Transverse colon (tissue), 4 donors: ENCODE measurements around the gene FADD. TPM values are rescaled to one million over a fixed set of nuclear protein-coding genes. Genes with fewer than 3 reads are reported as not detected.

Experiments
- DNase-seq: peaks from one replicate; pipeline ENCODE4 v3.0.0-alpha.2; 2019
- H3K27ac ChIP-seq, 4 donors: fragments of 200-600 bp; sonication (generic); 2 replicates each; pipeline ENCODE4 v1.5.1; 2016 to 2018; ENCODE audit warnings: inconsistent platforms in 4 of 4
- H3K27me3 ChIP-seq: fragments of 200-600 bp; sonication (generic); 2 replicates; pipeline ENCODE4 v1.5.1; 2017; ENCODE audit warnings: inconsistent platforms
- H3K36me3 ChIP-seq, 4 donors: fragments of 200-600 bp; sonication (generic); 2 replicates each; pipeline ENCODE4 v1.5.1; 2017 to 2019; ENCODE audit warnings: inconsistent platforms in 4 of 4
- H3K4me1 ChIP-seq, 4 donors: fragments of 200-600 bp; sonication (generic); 2 replicates each; pipeline ENCODE4 v1.5.1; 2017 to 2020; ENCODE audit warnings: inconsistent platforms in 4 of 4
- H3K4me3 ChIP-seq, 4 donors: fragments of 200-600 bp; sonication (generic); 1 replicate in 1 of 4; 2 replicates in 3 of 4; pipeline versions ENCODE4 v1.5.1 to v1.6.1; 2017 to 2019; ENCODE audit warnings: inconsistent platforms in 4 of 4
- H3K9me3 ChIP-seq, 2 donors: fragments of 200-600 bp; sonication (generic); 2 replicates each; pipeline ENCODE4 v1.5.1; 2017 to 2019; ENCODE audit warnings: inconsistent platforms in 2 of 2
- CTCF ChIP-seq, 5 experiments: fragments of 200-600 bp in 3 of 5; fragments of 450-650 bp in 2 of 5; sonication (generic) in 3 of 5; IDR thresholded peaks; 1 replicate in 2 of 5; 2 replicates in 3 of 5; pipeline ENCODE4 v1.5.1; 2016 to 2017; ENCODE audit warnings: antibody characterized with exemption in 5 of 5, inconsistent platforms in 3 of 5, mild to moderate bottlenecking in 2 of 5, moderate library complexity in 1 of 5
- EP300 ChIP-seq: sonication (generic); formaldehyde crosslinking; IDR thresholded peaks from one replicate; pipeline ENCODE4 v1.6.1; 2017; ENCODE audit warnings: antibody characterized with exemption, low read depth
- POLR2A ChIP-seq: fragments of 450-650 bp; IDR thresholded peaks from one replicate; pipeline ENCODE4 v1.6.1; 2016; ENCODE audit warnings: antibody characterized with exemption, mild to moderate bottlenecking, moderate library complexity
- POLR2AphosphoS5 ChIP-seq, 3 donors: sonication (generic); formaldehyde crosslinking; IDR thresholded peaks; one replicate each; pipeline ENCODE4 v1.6.1; 2016; ENCODE audit warnings: antibody characterized with exemption in 3 of 3
- WGBS, 2 donors: methylation state at CpG; one replicate each; pipeline ENCODE4 v1.1.5; 2018; ENCODE audit warnings: low coverage in 1 of 2; 5-methylcytosine and 5-hydroxymethylcytosine counted together
- in situ Hi-C, 4 donors: fragments of 200-750 bp; cut with MboI; loops; one replicate each; pipeline versions ENCODE4 v1.15.0 to v1.15.1; 2017; ENCODE audit warnings: low sequenced_read_pairs in 3 of 4, low pct_ligation_motif_present in 1 of 4, low pct_unique_long_range_greater_than_20kb in 1 of 4
- intact Hi-C: fragments of 100-400 bp; cut with DNase I; formaldehyde crosslinking; loops from one replicate; pipeline ENCODE4 v1.15.1; 2023; ENCODE audit warnings: low total_unique reads
- total RNA-seq, 4 donors: library from RNA; depleted of rRNA; stranded (reverse); fragments of >200 nt; gene quantifications; one replicate each; pipeline ENCODE4 v1.1.0, GENCODE V29; 2016

The FADD gene
- total RNA-seq, 4 donors from 2014 or later: 24.5 to 42.3 (median 31.5) TPM

GRCh38 chr11:70191495-70192140 lies 11.5 kb upstream of the FADD start:
- intact Hi-C loops: loop anchor here (5.0 kb wide), 1 partner anchor 499 kb away; no protein-coding TSS in a partner anchor
- no peaks in the 10 kb centered on the region for H3K9me3 ChIP-seq
- H3K27ac ChIP-seq: no peak overlapping the region
- no peaks in the 10 kb centered on the region for H3K27me3 ChIP-seq
- no peak for TF ChIP-seq POLR2A
- peak; percentile 77 to 87 (median 85) for TF ChIP-seq CTCF (IDR thresholded peaks at IDR 0.05)
- TF ChIP-seq POLR2AphosphoS5 (IDR thresholded peaks at IDR 0.05): no peak
- in situ Hi-C loops: loop anchor here (5.0 to 25.0 kb wide), 4 partner anchors 279 to 507 kb away; partner anchors contain the start of genes LTO1 (in 2 of the 4) and FGF19 (in 1 of the 4)
- no peaks in the 10 kb centered on the region for H3K36me3 ChIP-seq
- no peak overlapping the region for H3K4me3 ChIP-seq
- H3K4me1 ChIP-seq: no peaks in the 10 kb centered on the region
- peak; percentile 79 for DNase-seq
- WGBS, 2 donors: 16 to 25% methylated on average over 2 to 22 of the region's 22 CpGs

- no peak overlapping the region for H3K27ac ChIP-seq
- in situ Hi-C loops: loop anchor here (5.0 to 25.0 kb wide), 4 partner anchors 281 to 508 kb away; partner anchors contain the start of genes LTO1 (in 2 of the 4) and FGF19 (in 1 of the 4)
These were observed 10.3 kb upstream of the FADD start for GRCh38 chr11:70192666-70193410.

DNA sequence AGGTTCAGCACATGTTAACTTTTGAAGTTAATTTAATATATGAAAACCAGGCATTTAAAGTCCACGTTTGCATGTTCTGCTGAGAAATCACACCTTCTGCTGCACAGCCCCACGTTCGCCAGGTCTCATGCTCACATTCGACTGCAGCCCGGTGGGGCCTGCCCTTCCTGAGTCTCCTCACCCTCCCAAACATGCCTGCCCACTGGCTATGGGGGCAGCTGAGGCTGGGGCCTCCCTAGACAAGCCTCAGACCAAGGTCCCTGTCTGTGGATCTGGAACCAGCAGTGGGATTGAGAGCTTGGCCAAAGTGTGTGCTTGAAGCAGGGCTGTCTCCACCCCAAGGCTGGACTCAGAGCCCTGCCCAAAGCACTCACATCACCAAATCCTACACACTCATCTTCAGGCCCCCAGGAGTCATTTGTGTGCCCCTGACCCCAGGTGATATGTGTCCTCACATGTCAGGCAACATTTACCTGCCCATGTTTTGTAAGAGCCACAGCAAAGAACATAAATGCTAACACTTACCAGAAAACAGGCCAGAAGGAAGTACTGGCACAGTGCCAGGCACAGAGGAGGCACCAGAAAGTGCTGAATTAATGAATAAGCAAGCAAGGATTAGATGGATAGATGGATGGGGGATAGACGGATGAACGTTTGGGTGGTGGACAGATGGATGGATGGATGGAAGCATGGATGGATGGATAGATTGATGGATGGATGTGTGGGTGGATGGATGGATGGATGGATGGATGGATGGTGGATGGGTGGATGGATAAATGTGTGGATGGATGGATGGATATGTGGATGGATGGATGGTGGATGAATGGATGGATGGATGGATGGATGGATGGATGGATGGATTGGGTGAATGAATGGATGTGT lies 9.4 kb upstream of the FADD start:
- in situ Hi-C loops: loop anchor here (5.0 to 25.0 kb wide), 4 partner anchors 281 to 509 kb away; partner anchors contain the start of genes LTO1 (in 2 of the 4) and FGF19 (in 1 of the 4)
- no peak for DNase-seq

More at GRCh38 chr11:70192666-70193410, 10.3 kb upstream of the FADD start:
- H3K27me3 ChIP-seq: no peaks in the 10 kb centered on the region
- DNase-seq: no peak
- H3K4me1 ChIP-seq: no peaks in the 10 kb centered on the region
- intact Hi-C loops: loop anchor here (5.0 kb wide), 1 partner anchor 501 kb away; no protein-coding TSS in a partner anchor
- H3K36me3 ChIP-seq: no peaks in the 10 kb centered on the region
- no peak overlapping the region for H3K4me3 ChIP-seq
- H3K9me3 ChIP-seq: no peaks in the 10 kb centered on the region
- TF ChIP-seq CTCF (IDR thresholded peaks at IDR 0.05): no peak
- TF ChIP-seq EP300: no peak
- TF ChIP-seq POLR2A: no peak
- TF ChIP-seq POLR2AphosphoS5 (IDR thresholded peaks at IDR 0.05): no peak
- WGBS, 2 donors: 72 to 77% methylated on average over 6 to 15 of the region's 15 CpGs

More for the DNA sequence above, 9.4 kb upstream of the FADD start:
- TF ChIP-seq CTCF (IDR thresholded peaks at IDR 0.05): no peak
- no peak for TF ChIP-seq POLR2A
- no peak for TF ChIP-seq POLR2AphosphoS5 (IDR thresholded peaks at IDR 0.05)
- TF ChIP-seq EP300: no peak
- Histone ChIP-seq H3K36me3 (no peaks in the 10 kb centered on the region), H3K4me1 (no peaks in the 10 kb centered on the region), H3K27ac (no peak overlapping the region), H3K4me3 (no peak overlapping the region), H3K27me3 (no peaks in the 10 kb centered on the region), H3K9me3 (no peaks in the 10 kb centered on the region)
- intact Hi-C loops: loop anchor here (5.0 kb wide), 1 partner anchor 501 kb away; no protein-coding TSS in a partner anchor
- 76 to 81% methylated on average over 2 to 7 of the region's 7 CpGs for WGBS, 2 donors
